ENCODE measurements around the gene DHRS3. TPM values are rescaled to one million over a fixed set of nuclear protein-coding genes. Genes with fewer than 3 reads are reported as not detected.

The DHRS3 gene
- polyA plus RNA-seq, 1 donor (not counting 4 experiments of a cell fraction or from before 2014, with no cell fraction given) = 10.7 TPM

GRCh38 chr1:12625276-12625675, 7.3 kb upstream of the DHRS3 start:
- H3K4me2 ChIP-seq (ENCODE audit: control insufficient read depth, extremely low read depth, insufficient read depth, low read depth, low read length) = no peak overlapping the region
- no peak overlapping the region for H2AFZ ChIP-seq (ENCODE audit: control insufficient read depth, low read length)
- peaks cover 3% of the 10 kb centered on the region for H3K27me3 ChIP-seq (ENCODE audit: control insufficient read depth, extremely low read depth, insufficient read depth, low read length)
- dilution Hi-C loops (cut with MboI; ENCODE audit: extremely low pct_ligation_motif_present, low sequenced_read_pairs) = no loop called here
- H3K9me3 ChIP-seq (ENCODE audit: control insufficient read depth, low read depth, low read length) = no peaks in the 10 kb centered on the region
- FAIRE-seq (no peak), DNase-seq (ENCODE audit: low read depth, low spot score) (no peak)
- no peaks in the 10 kb centered on the region for H3K79me2 ChIP-seq (ENCODE audit: control insufficient read depth, insufficient read depth, low read length)
- no peak overlapping the region for H3K4me3 ChIP-seq (ENCODE audit: control insufficient read depth in 2 of 3, extremely low read depth in 1 of 3, insufficient read depth in 2 of 3, low read depth in 1 of 3, low read length in 3 of 3)
- no peaks in the 10 kb centered on the region for H4K20me1 ChIP-seq (ENCODE audit: control insufficient read depth, extremely low read depth, insufficient read depth, low read length)
- TF ChIP-seq EZH2 (IDR thresholded peaks at IDR 0.05; ENCODE audit: low read length) (no peak), CTCF (optimal IDR thresholded peaks at IDR 0.05 in 1 of 3, IDR thresholded peaks at IDR 0.05 in 1 of 3, conservative IDR thresholded peaks at IDR 0.05 in 1 of 3; ENCODE audit: extremely low read depth in 1 of 3, insufficient read depth in 2 of 3, low read length in 3 of 3) (no peak)
- H3K4me1 ChIP-seq (ENCODE audit: control insufficient read depth, extremely low read depth, insufficient read depth, low read length) = peaks cover 3% of the 10 kb centered on the region
- H3K27ac ChIP-seq (ENCODE audit: control insufficient read depth, insufficient read depth, low read length) = no peak overlapping the region
- no peaks in the 10 kb centered on the region for H3K36me3 ChIP-seq (ENCODE audit: control insufficient read depth in 2 of 2, extremely low read depth in 1 of 2, insufficient read depth in 2 of 2, low read length in 2 of 2)
- no peak overlapping the region for H3K9ac ChIP-seq (ENCODE audit: control insufficient read depth, extremely low read depth, insufficient read depth, low read length)
- H3K9me1 ChIP-seq (ENCODE audit: control insufficient read depth, extremely low read depth, insufficient read depth, low read length) = no peaks in the 10 kb centered on the region

GRCh38 chr1:12622506-12622905, 4.5 kb upstream of the DHRS3 start:
- H3K4me2 ChIP-seq (ENCODE audit: control insufficient read depth, extremely low read depth, insufficient read depth, low read depth, low read length) = no peak overlapping the region
- DNase-seq (ENCODE audit: low read depth, low spot score) = no peak
- no peaks in the 10 kb centered on the region for H3K79me2 ChIP-seq (ENCODE audit: control insufficient read depth, insufficient read depth, low read length)
- H3K4me3 ChIP-seq (ENCODE audit: control insufficient read depth in 2 of 3, extremely low read depth in 1 of 3, insufficient read depth in 2 of 3, low read depth in 1 of 3, low read length in 3 of 3) = no peak overlapping the region
- H3K4me1 ChIP-seq (ENCODE audit: control insufficient read depth, extremely low read depth, insufficient read depth, low read length) = peaks cover 17% of the 10 kb centered on the region
- peaks cover 2% of the 10 kb centered on the region for H3K9me1 ChIP-seq (ENCODE audit: control insufficient read depth, extremely low read depth, insufficient read depth, low read length)
- no peak overlapping the region for H3K27ac ChIP-seq (ENCODE audit: control insufficient read depth, insufficient read depth, low read length)
- no peaks in the 10 kb centered on the region for H4K20me1 ChIP-seq (ENCODE audit: control insufficient read depth, extremely low read depth, insufficient read depth, low read length)
- H3K9ac ChIP-seq (ENCODE audit: control insufficient read depth, extremely low read depth, insufficient read depth, low read length) = no peak overlapping the region
- peaks cover 3% of the 10 kb centered on the region for H3K27me3 ChIP-seq (ENCODE audit: control insufficient read depth, extremely low read depth, insufficient read depth, low read length)
- no peaks in the 10 kb centered on the region for H3K9me3 ChIP-seq (ENCODE audit: control insufficient read depth, low read depth, low read length)
- no peak overlapping the region for H2AFZ ChIP-seq (ENCODE audit: control insufficient read depth, low read length)
- dilution Hi-C loops (cut with MboI; ENCODE audit: extremely low pct_ligation_motif_present, low sequenced_read_pairs) = no loop called here
- no peak for FAIRE-seq
- TF ChIP-seq CTCF (optimal IDR thresholded peaks at IDR 0.05 in 1 of 3, IDR thresholded peaks at IDR 0.05 in 1 of 3, conservative IDR thresholded peaks at IDR 0.05 in 1 of 3; ENCODE audit: extremely low read depth in 1 of 3, insufficient read depth in 2 of 3, low read length in 3 of 3) (no peak), EZH2 (IDR thresholded peaks at IDR 0.05; ENCODE audit: low read length) (no peak)
- H3K36me3 ChIP-seq (ENCODE audit: control insufficient read depth in 2 of 2, extremely low read depth in 1 of 2, insufficient read depth in 2 of 2, low read length in 2 of 2) = no peaks in the 10 kb centered on the region

Measured in keratinocyte (primary cell).